HEK293 (cell line): Measurements from ENCODE around the gene KRTAP2-4.

Source experiments
- KLF9 ChIP-seq: fragments of 450-650 bp; formaldehyde crosslinking; IDR thresholded peaks from 2 replicates; pipeline ENCODE4 v1.5.1; 2016; ENCODE audit warnings: missing biosample characterization, missing genetic modification characterization, low read depth
- ZNF24 ChIP-seq: fragments of 450-650 bp; formaldehyde crosslinking; IDR thresholded peaks from 2 replicates; pipeline ENCODE4 v1.5.1; 2016; ENCODE audit warnings: missing biosample characterization, missing genetic modification characterization
- TF ChIP-seq, protein P1 (sequence below): fragments of 450-650 bp; formaldehyde crosslinking; IDR thresholded peaks from 2 replicates; pipeline ENCODE4 v1.5.1; 2016; ENCODE audit warnings: missing biosample characterization, missing genetic modification characterization

GRCh38 chr17:41016578-41017215 is 49.0 kb downstream of the KRTAP2-4 start:
- TF ChIP-seq, protein P1, sequence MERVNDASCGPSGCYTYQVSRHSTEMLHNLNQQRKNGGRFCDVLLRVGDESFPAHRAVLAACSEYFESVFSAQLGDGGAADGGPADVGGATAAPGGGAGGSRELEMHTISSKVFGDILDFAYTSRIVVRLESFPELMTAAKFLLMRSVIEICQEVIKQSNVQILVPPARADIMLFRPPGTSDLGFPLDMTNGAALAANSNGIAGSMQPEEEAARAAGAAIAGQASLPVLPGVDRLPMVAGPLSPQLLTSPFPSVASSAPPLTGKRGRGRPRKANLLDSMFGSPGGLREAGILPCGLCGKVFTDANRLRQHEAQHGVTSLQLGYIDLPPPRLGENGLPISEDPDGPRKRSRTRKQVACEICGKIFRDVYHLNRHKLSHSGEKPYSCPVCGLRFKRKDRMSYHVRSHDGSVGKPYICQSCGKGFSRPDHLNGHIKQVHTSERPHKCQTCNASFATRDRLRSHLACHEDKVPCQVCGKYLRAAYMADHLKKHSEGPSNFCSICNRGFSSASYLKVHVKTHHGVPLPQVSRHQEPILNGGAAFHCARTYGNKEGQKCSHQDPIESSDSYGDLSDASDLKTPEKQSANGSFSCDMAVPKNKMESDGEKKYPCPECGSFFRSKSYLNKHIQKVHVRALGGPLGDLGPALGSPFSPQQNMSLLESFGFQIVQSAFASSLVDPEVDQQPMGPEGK (tag by site-specific recombination): no peak
- no peak for TF ChIP-seq KLF9 (tag by site-specific recombination)
- no peak for TF ChIP-seq ZNF24 (tag by site-specific recombination)
